ENCODE data around the gene PTGS1. TPM values are rescaled to one million over a fixed set of nuclear protein-coding genes. Genes with fewer than 3 reads are reported as not detected.

The PTGS1 gene
- total and polyA plus RNA-seq, 9 of the 15 experiments (the other 6 are each of a cell fraction or from before 2014, with no cell fraction given): 3.4 to 12.9 (median 5.3) TPM

DNA sequence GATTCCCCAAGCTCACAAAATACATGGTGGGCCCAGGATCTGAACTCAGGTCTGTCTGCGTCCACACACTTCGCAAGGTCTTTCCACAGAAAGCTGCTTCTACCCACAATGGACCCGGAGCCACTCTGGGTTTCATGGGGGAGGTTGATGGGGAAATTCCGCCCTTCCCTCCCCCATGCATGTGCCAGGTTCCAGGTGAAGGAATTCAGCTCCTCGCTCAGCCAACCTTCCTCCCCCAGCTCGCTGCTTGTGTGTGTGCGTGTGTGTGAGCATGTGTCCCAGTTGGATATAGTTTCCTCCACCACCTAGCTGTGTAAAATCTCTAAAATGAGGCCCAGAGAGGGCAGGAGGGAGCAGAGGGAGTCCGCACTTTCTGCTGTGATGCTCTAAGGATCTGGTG is 1.0 kb downstream of the PTGS1 start:
- H3K9me3 ChIP-seq (replicated peaks; ENCODE audit: control insufficient read depth, insufficient read depth, low read depth, low read length): 0 out of 2 replicates have a peak, but pooled peaks cover 2% of the 10 kb centered on the region
- 72% methylated on average over 7 of the region's 8 CpGs for WGBS (ENCODE audit: insufficient coverage, low coverage, missing lambda C conversion rate)
- no peak for TF ChIP-seq KLF13 (tag; IDR thresholded peaks at IDR 0.05; ENCODE audit: borderline replicate concordance, low read depth)
- TF ChIP-seq, protein P1, sequence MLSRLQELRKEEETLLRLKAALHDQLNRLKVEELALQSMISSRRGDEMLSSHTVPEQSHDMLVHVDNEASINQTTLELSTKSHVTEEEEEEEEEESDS (CRISPR knock-in tag; IDR thresholded peaks at IDR 0.05): no peak
- no peak for TF ChIP-seq MCM5 (IDR thresholded peaks at IDR 0.05; ENCODE audit: low read depth)
- TF ChIP-seq ZNF561 (CRISPR knock-in tag; conservative IDR thresholded peaks at IDR 0.05): no peak
- FAIRE-seq: no peak
- no peak overlapping the region for H3K27ac ChIP-seq (ENCODE audit: extremely low read depth, low read depth, low read length)
- no peaks in the 10 kb centered on the region for H3K27me3 ChIP-seq (ENCODE audit: control insufficient read depth in 2 of 2, insufficient read depth in 2 of 2, low read length in 2 of 2)
- H3K9me1 ChIP-seq (ENCODE audit: control insufficient read depth, insufficient read depth, low read length): peaks cover 7% of the 10 kb centered on the region
- H3K4me3 ChIP-seq: no peak overlapping the region
- in situ Hi-C loops (cut with MboI) (loop anchor here (10.0 kb wide), 1 partner anchor 73 kb away; no protein-coding TSS in a partner anchor), intact Hi-C loops (cut with micrococcal nuclease) (no loop called here)
- H3K79me2 ChIP-seq (ENCODE audit: control insufficient read depth, insufficient read depth, low read length): no peaks in the 10 kb centered on the region; the same call in 2 of the 3 replicates
- H4K20me1 ChIP-seq (replicated peaks; ENCODE audit: control insufficient read depth, insufficient read depth, low read length): no peaks in the 10 kb centered on the region
- peak overlapping the region; percentile 26; the same call in 1 of the 2 replicates for H2AFZ ChIP-seq (ENCODE audit: low read depth, low read length)
- DNase-seq (ENCODE audit: extremely low read depth in 1 of 4, low spot score in 3 of 4): no peak
- peaks cover 40 to 45% of the 10 kb centered on the region in 2 experiments for H3K4me1 ChIP-seq (replicated peaks in 1 of 2; ENCODE audit: control insufficient read depth in 2 of 2, insufficient read depth in 2 of 2, low read length in 2 of 2)
- no peaks in the 10 kb centered on the region; the same call in 2 of the 3 replicates for H3K36me3 ChIP-seq (ENCODE audit: control insufficient read depth, insufficient read depth, low read length)
- H3K9ac ChIP-seq (ENCODE audit: insufficient read depth in 1 of 2, low read depth in 2 of 2, low read length in 2 of 2): peak overlapping the region in 1 of 2 experiments; percentile 89; a peak in 1 of 4 replicates
- no peak for ATAC-seq
- ChIA-PET CTCF (ENCODE audit: low intra/inter-chr PET ratio) (no interaction called here), POLR2A (interaction anchor here (0.6 to 1.4 kb wide), 2 partner anchors 28 to 44 kb away, joined by 3 to 4 read pairs; no protein-coding TSS in a partner anchor)
- BruUV-seq (replicated peaks): no TSS peak
- H3K4me2 ChIP-seq (ENCODE audit: insufficient read depth, low read length): peak overlapping the region; percentile 70
